IPS-18c (cell line): ENCODE results near the gene MGAT4A.

Source experiments
- H3K4me3 ChIP-seq: 2 replicates; pipeline ENCODE4 v1.7.0; 2013; ENCODE audit warnings: low read depth, mild to moderate bottlenecking, low read length, moderate library complexity; ENCODE audit not compliant: insufficient read depth
- H3K9me3 ChIP-seq: one replicate; pipeline ENCODE4 v1.6.1; 2013; ENCODE audit warnings: mild to moderate bottlenecking, low read length, moderate library complexity; ENCODE audit not compliant: control insufficient read depth, insufficient read depth

Gene MGAT4A

DNA sequence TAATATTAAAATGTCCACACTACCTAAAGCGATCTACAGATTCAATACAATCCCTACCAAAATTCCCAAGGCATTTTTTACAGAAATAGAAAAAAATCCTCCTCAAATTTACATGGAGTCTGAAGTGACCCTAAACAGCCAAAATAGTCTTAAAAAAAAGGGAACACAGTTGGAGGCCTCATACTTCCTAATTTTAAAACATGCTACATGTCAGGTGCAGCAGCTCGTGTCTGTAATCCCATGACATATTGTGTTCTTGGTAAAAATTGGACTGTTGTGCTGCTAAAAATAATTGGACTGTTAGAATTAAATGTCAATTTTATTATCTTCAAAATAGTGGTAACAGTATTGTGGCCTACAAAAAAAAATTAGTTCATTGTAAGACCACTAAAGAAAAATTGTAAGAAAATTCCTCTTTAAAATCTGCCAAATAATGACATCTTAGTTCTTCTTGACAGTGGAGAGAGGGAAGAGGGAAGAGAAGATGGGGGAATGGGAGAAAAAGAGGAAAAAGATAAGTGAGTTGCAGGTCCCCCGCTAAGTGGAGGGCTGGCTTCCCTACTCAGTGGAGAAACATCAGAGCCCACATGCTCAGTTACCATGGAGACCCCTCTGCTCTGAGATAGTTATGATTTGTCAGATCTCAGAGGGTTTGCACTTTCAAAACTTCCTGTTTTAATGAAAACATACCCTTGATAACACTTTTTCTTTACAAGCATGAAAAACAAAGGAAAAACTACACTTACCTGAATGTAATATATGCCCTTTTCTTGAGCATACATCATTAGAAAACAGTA is 76.0 kb downstream of the MGAT4A start:
- Histone ChIP-seq H3K9me3 (no peaks in the 10 kb centered on the region), H3K4me3 (no peak overlapping the region)

DNA sequence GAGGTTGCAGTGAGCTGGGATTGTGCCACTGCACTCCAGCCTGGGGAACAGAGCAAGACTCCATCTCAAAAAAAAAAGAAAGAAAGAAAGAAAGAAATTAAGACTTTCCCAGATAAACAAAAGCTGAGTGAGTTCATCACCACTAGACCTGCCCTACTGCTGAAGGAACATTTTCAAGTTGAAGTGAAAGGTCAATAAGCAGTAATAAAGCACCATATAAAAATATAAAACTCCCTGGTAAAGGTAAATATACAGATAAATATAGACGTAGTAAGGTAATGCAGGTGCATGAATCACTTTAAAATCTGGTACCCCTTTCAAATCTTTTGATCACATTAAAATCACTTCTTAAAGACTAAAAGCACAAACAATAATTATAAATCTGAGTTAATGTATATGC is 79.9 kb downstream of the MGAT4A start:
- H3K9me3 ChIP-seq: no peaks in the 10 kb centered on the region

DNA sequence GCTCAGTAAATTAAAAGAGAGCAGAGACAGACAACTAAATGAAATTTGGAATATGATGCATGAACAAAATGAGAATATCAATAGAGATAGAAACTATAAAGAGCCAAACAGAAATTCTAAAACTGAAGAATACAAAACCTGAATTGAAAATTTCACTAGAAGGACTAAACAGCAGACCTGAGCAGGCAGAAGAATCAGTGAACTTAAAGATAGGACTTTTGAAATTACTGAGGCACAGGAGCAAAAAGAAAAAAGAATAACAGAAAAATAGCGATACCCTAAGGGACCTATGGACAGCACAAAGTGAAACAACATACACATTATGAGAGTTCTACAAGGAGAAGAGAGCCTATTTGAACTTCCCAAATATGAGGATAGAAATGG is 80.9 kb downstream of the MGAT4A start:
- Histone ChIP-seq H3K4me3 (no peak overlapping the region), H3K9me3 (no peaks in the 10 kb centered on the region)

More for the DNA sequence above, 79.9 kb downstream of the MGAT4A start:
- no peak overlapping the region for H3K4me3 ChIP-seq

DNA sequence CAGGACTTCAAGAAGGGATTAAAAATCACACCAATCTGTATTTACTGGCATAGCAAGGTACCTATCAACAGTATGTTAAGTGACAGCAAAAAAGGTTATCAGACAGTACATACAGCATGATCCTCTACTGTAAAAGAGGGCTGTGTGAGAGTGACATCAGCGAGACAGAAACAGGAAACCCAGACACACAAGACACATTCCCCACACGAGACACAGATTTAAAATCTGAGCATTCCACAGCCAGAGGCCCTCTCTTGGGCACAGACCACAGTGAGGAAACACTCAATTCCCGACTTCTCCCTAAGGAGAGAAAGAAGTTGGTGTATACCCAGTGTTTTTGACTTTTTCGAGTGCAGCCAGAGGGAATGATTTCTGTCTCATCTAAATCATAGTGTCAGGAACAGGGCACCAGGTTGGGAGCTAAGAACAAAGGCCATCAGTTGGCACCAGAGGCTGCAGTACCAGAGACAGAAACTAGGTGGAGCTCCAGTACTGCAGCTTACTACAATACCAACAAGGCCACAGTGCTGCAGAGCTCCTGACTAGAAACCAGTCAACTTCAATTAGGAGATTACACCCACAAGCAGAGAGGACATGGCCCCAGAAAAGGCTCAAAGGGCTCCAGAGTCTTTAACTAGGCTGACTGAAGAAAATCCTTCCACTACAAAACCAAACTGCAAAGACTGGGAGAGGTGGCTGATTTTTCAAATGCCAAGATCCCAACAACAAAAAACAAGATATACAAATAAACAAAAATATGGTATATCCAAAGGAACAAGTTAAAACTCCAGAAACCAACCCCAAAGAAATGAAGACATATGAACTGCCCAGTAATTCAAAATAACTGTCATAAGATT is 81.6 kb downstream of the MGAT4A start:
- H3K4me3 ChIP-seq: no peak overlapping the region
- H3K9me3 ChIP-seq: no peaks in the 10 kb centered on the region

DNA sequence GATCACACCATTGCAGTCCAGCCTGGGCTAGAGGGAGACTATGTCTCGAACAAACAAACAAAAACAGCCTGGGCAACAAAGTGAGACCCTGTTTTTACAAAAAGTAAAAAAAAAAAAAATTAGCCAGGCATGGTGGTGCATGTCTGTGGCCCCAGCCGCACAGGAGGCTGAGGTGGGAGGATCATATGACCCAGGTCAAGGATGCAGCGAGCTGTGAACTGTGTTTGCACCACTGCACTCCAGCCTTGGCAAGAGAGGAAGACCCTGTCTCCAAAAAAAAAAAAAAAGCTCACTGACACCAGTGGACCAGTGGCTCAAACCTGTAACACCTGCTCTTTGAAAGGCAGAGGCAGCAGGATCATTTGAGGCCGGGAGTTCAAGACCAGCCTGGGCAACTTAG is 82.5 kb downstream of the MGAT4A start:
- H3K9me3 ChIP-seq: no peaks in the 10 kb centered on the region
- H3K4me3 ChIP-seq: no peak overlapping the region

DNA sequence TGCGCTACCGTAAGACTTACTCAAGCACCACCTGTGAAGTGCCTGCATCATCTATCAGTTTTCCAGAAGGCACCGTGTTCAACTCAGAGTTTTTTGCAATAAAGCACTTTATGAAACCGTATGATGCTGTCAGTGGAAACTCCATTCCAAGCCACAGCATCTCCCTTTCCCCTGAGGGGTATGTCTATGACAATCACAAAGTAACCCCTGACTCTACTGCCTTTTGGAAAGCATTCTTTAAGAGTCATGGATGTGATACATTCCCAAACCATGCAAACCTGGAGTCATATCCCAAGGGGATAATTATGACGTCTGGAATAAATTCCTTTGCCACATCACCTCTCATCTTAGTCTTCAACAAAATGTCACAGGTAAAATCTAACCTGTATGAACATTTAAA is 83.3 kb downstream of the MGAT4A start:
- no peaks in the 10 kb centered on the region for H3K9me3 ChIP-seq
- H3K4me3 ChIP-seq: no peak overlapping the region

DNA sequence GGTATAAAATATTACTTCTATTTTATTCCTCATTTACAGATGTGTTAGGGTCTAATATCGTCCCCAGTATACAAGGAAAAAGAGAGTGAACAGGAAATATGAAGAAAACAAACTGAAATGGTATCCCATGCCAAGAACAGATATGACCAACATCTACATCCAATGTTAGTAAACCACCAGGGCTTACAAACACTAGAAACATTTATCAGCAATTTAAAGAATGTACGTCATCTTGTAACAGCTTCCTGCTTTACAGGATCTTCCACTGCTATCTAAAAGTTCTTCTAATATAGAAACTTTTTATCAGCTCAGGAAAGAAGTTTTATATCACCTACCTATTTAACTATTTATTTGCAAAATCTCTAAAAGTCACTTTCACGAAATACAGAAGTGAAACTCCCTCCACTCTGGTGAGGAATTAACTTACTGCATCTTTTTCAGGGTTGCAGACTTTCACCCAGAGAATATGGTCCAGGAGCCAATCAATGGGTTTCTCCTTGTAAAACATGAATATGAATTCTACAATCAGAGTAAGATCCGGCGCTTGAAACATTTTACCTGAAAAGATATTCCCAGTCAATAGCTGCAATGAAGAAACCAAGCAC is 87.3 kb downstream of the MGAT4A start:
- no peak overlapping the region for H3K4me3 ChIP-seq
- H3K9me3 ChIP-seq: no peaks in the 10 kb centered on the region

DNA sequence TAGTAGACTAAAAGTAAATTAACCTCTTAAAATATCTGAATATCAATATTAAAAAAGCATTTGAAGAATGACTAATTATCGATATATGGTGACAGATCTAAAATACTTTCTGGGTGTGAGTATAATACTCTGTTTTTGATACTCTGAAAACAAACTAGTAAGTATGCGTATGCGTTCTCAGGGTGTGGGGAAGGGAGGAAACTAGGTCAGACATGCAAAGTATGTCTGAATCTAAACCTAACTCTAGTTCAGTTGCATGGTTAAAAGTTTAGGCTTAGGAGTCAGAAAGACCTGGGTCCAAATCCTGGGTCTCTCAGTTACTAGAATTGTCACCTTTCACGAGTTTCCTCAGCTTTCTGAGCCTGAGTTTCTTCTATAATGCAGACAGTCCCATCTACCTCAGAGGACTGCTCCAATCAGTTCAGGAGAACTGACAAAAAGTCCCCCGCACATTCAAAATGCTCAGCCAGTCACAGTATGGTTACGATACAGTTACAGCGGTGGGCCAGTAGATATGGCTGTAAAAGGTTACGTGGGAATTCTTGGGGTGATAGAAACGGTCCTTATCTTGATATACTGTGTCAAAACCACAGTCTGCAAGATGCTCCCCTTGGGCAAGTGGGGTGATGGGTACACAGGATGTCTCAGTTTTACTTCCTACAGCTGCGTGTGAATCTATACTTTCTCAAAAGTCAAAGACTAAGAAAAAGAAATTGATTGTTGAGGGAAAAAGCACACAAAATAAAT is 93.4 kb downstream of the MGAT4A start:
- no peaks in the 10 kb centered on the region for H3K9me3 ChIP-seq
- no peak overlapping the region for H3K4me3 ChIP-seq

DNA sequence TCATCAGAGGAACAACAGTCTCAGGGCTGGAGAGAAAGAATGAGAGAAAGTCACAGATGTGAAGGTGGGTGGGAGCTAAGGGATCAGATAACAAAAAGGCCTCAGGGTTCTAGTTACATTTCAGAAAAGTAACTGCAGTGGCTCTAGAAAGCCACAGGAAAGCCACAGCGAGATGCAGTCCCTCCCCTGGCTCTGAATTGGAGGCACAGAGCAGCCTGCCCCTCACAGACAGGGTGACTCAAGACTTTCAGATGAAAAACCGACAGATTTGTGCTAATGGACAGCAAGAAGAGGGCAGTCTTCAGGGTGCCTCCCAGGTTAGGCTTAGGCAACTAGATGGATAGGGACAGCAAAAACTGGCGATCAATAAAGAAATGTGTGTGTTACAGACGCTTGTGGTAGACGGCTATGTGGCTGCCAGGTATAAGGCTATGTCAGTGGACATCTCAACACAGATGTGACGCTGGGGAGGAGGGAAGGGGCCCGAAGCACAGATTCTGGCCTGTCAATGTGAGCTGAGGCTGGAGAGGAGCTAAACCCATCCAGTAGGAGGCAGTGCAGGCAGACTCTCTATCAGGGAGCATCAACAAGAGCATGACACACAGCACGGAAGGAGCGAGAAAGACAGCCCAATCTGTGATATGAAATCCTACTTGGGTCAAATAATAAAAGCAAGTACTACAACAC is 96.4 kb downstream of the MGAT4A start:
- H3K4me3 ChIP-seq: no peak overlapping the region
- no peaks in the 10 kb centered on the region for H3K9me3 ChIP-seq

DNA sequence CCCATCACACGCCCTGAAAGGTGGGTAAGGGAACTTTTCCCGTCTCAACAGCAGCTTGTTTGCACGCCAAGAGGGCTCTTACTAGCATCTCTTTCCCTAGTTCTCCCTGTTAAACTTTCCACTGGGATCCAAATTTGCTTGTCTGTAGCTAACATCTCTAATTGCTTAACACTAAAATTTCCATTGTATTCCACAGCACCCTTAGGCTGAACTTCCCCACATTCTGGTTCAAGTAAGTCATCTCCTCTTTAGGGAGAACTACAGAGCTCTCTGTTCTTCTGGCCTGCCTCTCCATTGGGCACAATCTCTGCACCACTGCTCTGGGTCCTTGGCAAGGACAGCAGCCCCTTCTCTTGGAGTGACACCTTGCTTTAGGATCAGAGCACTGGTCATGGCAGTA is 98.6 kb downstream of the MGAT4A start:
- H3K9me3 ChIP-seq: no peaks in the 10 kb centered on the region
- H3K4me3 ChIP-seq: no peak overlapping the region

DNA sequence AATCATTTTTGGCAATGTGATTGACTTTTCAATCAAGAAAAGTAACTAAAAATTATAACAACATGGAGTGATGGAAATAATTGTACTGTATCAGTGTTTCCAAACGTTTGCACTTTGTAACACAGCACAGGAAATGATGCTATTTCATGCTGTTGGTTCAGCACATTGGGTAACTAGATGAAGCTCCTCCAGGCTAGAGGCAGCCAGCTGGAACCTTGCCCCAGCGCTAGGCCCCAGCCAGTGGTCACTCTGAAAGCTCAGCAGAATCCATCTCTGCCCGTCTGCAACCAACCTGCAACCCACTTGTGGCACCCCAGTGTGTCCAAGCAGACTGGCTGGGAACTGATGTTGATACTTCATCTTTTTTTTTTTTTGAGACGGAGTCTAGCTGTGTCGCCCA is 107.3 kb downstream of the MGAT4A start:
- no peaks in the 10 kb centered on the region for H3K9me3 ChIP-seq
- no peak overlapping the region for H3K4me3 ChIP-seq

DNA sequence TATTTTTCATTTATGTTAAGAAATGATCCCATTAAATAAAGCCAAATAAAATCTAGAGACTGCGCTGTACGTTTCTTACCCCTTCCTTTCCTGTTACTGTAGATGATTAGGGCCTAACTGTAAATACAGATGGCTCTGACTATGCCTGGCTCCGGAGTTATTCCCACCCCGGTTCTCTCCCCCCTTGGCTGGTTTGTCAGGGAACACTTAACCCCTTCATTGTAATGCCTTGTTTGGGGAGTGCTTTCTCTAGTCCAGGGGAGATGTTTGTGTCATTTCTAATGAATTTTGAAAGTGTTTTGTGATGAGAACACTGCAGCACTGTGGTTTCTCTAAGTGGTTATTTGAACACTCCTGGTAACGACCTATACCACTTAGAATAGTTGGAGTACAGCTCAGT is 113.8 kb downstream of the MGAT4A start:
- Histone ChIP-seq H3K4me3 (no peak overlapping the region), H3K9me3 (no peaks in the 10 kb centered on the region)

DNA sequence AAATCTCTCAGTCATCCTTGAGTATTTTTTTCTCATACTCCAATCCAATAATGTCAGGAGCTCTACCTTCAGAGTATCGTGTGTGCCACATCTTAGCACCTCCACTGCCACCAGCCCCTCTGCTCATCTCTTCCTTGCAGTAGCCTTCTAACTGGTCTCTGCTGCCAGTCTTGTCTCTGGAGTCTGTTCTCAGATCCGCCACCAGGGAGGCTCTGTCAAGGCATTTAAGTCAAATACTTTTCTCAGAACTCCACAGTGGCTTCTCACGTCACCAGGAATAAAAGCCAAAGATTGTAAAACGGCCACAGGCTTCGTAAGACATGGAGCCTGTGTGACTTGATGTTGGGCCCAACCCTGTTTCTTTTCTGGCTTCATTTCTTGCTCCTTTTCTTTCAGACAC is 115.5 kb downstream of the MGAT4A start:
- Histone ChIP-seq H3K9me3 (no peaks in the 10 kb centered on the region), H3K4me3 (no peak overlapping the region)

DNA sequence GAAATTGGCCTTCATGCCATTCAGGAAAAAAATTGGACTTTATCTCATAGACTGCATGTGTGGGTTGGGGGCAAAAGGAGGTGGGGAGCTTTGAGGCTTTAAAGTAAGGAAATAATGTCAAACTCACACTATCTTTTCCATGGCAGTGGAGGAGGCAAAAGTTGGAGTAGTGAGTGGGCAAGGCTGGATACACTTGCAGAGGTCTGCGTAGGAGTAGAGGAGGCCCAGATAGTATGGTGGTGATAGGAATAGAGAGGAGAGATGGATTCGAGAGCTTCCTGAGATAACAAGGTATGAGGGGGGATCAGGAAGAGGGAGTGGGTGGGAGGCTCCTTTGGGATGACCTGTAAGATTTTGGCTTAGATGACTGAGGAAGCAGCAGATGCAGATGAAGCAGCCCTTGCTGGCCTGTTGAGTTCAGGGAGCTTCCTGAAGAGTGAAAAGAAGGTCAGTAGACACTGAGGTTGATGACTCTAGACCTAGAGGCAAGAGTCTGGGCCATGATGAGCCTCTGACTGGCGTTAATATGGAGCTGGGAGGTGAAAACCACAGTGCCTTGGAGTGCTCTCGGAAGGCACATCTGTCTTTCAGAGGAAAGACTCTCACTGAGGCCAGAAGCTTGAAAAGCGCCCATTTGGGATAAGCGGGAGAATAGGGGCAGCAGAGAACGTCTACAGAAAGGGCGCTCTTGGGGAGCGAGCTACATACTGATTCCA is 116.8 kb downstream of the MGAT4A start:
- no peaks in the 10 kb centered on the region for H3K9me3 ChIP-seq
- no peak overlapping the region for H3K4me3 ChIP-seq

DNA sequence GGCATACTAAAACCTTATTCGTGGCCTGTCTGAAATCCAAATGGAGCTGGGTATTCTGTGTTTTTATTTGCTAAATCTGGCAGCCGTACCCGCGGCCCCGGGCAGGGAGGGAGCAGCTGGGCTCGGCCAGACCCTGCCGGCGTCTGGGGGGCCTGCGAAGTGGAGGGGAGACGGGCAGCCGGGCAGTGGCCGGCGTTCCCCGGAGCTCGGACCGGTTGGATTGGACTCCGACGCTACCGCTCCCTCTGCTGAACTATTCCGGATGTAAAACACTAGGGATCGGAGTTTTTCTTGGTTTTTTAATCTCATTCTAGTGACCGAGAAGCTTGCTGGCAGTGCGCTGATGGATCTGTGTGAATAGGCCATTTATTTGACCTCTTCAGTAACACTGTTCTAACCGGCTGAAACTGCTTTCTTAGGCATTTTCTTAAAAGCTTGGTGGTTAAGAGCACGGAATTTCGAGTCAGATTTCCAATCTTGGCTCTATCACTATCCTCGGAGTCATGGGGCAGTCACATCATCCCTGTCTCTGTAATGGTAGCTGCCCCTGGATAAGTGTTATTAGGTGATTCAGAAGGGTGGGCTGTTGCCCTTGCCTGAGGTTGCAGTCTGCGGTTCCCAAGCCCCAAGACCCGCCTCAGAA is 121.8 kb downstream of the MGAT4A start:
- H3K9me3 ChIP-seq: no peaks in the 10 kb centered on the region
- peak overlapping the region; percentile 94 for H3K4me3 ChIP-seq
